GM12865 (cell line): ENCODE measurements around the gene KCNK6.

ENCODE experiments used
- DNase-seq: peaks from one replicate; pipeline ENCODE4 v3.0.0; 2010; ENCODE audit warnings: low read depth
- H3K4me3 ChIP-seq: 2 replicates; pipeline ENCODE4 v1.5.1; 2011; ENCODE audit warnings: mild to moderate bottlenecking, low read depth, low read length, control low read depth
- TF ChIP-seq, protein P1 (sequence below): IDR thresholded peaks from 2 replicates; pipeline ENCODE4 v1.5.1; 2011; ENCODE audit warnings: low read length, control low read depth, low read depth, inconsistent platforms; ENCODE audit not compliant: insufficient read depth; ENCODE audit errors: missing control alignments

KCNK6 gene

DNA sequence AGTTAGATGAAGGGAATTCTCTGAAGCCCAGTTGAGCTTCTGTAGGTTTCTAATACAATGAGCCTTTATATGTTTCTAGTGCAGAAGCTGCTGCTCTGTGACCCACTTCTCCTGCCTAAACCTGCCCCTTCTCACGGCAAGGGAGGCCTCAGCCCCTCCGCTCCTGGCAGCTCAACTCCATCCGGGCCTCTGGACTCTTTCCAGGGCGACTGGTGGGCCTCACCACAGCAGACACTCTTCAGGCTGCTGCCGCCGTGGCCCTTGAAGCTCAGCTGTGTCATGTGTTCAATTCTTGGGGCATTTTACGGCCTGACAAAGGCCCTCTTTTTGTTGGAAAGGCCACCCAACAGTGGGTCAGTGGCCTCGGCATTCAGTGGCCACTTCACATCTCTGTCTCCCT is 25.6 kb upstream of the KCNK6 start:
- no peak overlapping the region for H3K4me3 ChIP-seq
- TF ChIP-seq, protein P1, sequence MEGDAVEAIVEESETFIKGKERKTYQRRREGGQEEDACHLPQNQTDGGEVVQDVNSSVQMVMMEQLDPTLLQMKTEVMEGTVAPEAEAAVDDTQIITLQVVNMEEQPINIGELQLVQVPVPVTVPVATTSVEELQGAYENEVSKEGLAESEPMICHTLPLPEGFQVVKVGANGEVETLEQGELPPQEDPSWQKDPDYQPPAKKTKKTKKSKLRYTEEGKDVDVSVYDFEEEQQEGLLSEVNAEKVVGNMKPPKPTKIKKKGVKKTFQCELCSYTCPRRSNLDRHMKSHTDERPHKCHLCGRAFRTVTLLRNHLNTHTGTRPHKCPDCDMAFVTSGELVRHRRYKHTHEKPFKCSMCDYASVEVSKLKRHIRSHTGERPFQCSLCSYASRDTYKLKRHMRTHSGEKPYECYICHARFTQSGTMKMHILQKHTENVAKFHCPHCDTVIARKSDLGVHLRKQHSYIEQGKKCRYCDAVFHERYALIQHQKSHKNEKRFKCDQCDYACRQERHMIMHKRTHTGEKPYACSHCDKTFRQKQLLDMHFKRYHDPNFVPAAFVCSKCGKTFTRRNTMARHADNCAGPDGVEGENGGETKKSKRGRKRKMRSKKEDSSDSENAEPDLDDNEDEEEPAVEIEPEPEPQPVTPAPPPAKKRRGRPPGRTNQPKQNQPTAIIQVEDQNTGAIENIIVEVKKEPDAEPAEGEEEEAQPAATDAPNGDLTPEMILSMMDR: no peak
- no peak for DNase-seq

DNA sequence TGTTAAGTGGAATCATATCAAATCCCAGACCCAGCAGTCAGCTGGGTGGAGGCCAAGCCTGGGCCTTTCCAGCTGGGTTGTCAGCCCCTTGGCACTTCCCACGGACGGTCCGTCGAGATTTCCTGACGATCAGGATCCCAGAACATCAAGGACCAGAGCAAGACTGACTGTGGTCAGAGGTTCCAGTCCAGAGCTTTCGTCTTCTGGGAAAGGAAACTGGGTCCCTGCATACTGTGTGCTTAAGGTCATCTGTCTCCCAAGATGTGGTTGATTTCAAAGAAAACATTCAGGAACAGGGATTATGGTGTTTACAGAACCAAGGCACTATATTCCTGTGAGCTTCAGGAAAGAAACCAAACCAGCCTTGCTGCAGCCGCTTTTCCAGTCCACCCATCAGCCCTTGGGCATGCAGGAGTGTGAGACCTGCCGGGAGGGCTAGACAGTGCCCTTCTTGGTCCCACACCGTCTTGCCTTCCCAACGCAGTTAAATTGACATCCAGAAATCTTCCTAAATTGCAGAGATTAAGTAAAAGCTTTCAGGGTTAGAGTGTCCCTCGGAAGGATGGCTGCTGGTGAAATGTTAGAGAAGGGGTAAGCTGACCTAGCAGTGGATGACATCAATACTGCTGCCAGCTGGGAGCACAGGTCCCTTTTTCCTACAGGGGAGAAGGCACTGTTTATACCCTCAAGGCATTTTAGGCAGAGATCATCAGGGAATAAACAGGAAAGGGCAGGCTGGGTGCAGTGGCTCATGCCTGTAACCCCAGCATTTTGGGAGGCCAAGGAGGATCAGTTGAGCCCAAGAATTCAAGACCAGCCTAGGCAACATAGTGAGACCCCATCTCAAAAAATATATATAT is 20.6 kb upstream of the KCNK6 start:
- DNase-seq: no peak
- H3K4me3 ChIP-seq: no peak overlapping the region
- TF ChIP-seq, protein P1: no peak

DNA sequence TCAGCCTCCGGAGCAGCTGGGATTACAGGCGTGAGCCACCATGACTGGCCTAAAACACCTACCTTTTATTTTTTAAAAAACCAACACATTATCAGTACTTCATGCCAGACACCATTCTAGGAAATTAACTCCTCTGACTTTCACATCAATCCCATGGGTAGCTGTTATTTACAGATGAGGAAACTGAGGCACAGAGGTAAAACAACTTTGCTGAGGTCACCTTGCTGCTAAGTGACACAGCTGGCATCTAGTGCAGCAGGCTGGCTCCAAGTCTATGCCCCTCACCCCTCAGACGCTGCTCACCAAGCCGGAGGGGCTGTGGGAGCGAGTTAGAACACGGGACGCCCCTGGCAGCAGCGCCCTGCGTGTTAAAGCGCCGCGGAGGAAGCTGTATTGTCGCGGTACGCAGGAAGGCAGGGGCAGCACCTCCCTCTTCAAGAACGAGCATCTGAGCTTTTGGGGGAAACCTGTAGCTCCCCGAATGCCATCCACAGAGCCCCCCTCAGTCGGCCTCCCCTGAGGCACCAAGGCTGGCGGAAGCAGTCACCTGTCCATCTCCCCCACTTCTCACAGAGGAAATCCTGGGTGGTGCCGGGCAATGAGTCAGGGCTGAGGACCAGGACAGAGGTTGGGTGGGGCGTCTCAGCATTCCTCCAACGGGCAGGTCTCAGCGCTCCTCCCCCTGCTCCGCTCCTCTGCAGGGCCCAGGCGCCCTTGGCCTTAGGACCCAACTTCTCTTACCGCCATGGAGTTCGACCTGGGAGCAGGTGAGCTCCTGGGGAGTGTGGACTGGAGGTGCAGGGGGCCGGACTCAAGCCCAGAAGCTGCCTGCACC is 15.9 kb upstream of the KCNK6 start, which contains the start of gene C19orf33:
Gene C19orf33, plus strand, starts transcription at position 735 of the 835 bp plus-strand sequence. Its CDS starts 11 bp downstream, at position 746.
- DNase-seq: no peak
- H3K4me3 ChIP-seq: no peak within 1 kb of the TSS
- TF ChIP-seq, protein P1: no peak

DNA sequence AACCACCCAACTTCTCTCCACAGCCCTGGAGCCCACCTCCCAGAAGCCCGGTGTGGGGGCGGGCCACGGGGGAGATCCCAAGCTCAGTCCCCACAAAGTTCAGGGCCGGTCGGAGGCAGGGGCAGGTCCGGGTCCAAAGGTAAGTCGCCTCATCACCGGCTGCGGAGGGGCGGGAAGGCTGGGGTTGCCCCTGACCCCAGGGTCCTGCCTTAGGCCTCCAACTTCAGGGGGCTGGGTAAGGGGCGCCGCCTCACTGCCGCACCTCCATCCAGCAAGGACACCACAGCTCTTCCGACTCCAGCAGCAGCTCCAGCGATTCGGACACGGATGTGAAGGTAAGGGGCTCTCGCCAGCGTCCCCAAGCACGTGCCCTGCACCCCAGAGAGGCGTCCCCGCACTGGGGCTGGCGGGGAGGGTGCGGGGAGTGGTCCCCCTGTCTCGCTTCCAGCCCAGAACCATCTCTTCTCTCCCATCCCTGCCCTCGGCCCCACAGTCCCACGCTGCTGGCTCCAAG is 15.2 kb upstream of the KCNK6 start:
- DNase-seq: no peak
- H3K4me3 ChIP-seq: no peak overlapping the region
- TF ChIP-seq, protein P1: no peak

DNA sequence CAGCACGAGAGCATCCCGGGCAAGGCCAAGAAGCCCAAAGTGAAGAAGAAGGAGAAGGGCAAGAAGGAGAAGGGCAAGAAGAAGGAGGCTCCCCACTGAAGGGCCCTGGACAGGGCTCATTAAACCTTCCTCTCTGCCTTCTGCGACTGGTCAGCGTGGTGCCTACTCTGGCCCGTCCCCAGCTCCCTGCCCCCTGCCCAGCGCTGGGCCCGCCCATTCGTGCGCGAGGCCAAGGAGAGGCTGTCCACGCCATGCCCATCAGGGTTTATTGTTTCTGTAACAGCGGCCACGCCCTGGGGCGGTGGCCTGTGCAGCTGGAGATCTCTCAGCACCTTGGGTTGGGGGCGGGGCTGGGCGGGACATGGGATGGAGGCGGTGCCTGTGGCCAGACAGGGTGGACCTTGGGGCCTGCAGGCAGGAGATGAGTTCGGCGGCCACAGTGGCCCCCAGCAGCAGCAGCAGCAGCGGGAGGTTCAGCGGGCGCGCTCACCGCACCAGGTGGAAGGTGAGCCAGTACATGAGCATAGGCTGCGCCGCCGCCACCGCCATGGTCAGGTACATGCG is 14.7 kb upstream of the KCNK6 start:
- no peak overlapping the region for H3K4me3 ChIP-seq
- no peak for DNase-seq
- TF ChIP-seq, protein P1: no peak

DNA sequence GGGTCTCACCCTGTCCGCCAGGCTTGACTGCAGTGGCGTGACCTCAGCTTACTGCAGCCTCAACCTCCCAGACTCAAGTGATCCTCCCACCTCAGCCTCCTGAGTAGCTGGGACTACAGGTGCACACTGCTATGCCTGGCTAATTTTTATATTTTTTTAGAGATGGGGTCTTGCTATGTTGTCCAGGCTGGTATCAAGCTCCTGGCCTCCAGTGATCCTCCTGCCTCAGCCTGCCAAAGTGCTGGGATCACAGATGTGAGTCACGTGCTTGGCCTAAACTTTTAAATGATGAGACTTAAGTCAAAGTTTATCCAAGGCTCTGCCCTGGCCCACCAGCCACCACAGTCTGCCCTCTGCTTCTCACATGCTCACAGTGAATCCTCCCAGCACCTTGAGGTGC is 13.4 kb upstream of the KCNK6 start:
- no peak overlapping the region for H3K4me3 ChIP-seq
- TF ChIP-seq, protein P1: no peak
- no peak for DNase-seq
